Ovary (tissue), 9 donors: ENCODE data around the gene SHB. TPM values are rescaled to one million over a fixed set of nuclear protein-coding genes. Genes with fewer than 3 reads are reported as not detected.

Experiments used
- DNase-seq, 5 donors: peaks; one replicate each; pipeline ENCODE4 v3.0.0-alpha.2; 2019 to 2020
- H3K27ac ChIP-seq, 2 donors: fragments of 200-600 bp; one replicate each; pipeline versions ENCODE4 v1.5.1 to v1.8.0; 2019 to 2022
- H3K27me3 ChIP-seq: fragments of 200-600 bp; one replicate; pipeline ENCODE4 v1.8.0; 2022
- H3K36me3 ChIP-seq: fragments of 200-600 bp; sonication (generic); one replicate; pipeline ENCODE4 v1.5.1; 2019
- H3K4me1 ChIP-seq: one replicate; pipeline ENCODE4 v1.8.1; 2013; ENCODE audit warnings: mild to moderate bottlenecking, moderate library complexity; ENCODE audit not compliant: insufficient read depth
- H3K4me3 ChIP-seq: fragments of 200-600 bp; sonication (generic); one replicate; pipeline ENCODE4 v1.5.1; 2017
- H3K9me3 ChIP-seq, 2 donors: fragments of 200-600 bp in 1 of 2; sonication (generic) in 1 of 2; one replicate each; pipeline versions ENCODE4 v1.5.1 to v1.8.1; 2013 to 2019; ENCODE audit warnings: mild to moderate bottlenecking in 1 of 2, moderate library complexity in 1 of 2
- CTCF ChIP-seq, 3 donors: fragments of 450-650 bp in 2 of 3; fragments of 200-600 bp in 1 of 3; IDR thresholded peaks; one replicate each; pipeline versions ENCODE4 v1.5.1 to v1.8.0; 2016 to 2022; ENCODE audit warnings: antibody characterized with exemption in 3 of 3, mild to moderate bottlenecking in 1 of 3
- EP300 ChIP-seq: sonication (generic); formaldehyde crosslinking; IDR thresholded peaks from one replicate; pipeline ENCODE4 v1.6.1; 2017; ENCODE audit warnings: antibody characterized with exemption
- POLR2A ChIP-seq: fragments of 450-650 bp; IDR thresholded peaks from one replicate; pipeline ENCODE4 v1.6.1; 2017; ENCODE audit warnings: antibody characterized with exemption, mild to moderate bottlenecking, moderate library complexity
- WGBS, 3 donors: extraction: QIAGEN DNeasy Blood & Tissue Kit in 1 of 3; methylation state at CpG; one replicate each; pipeline versions ENCODE4 v1.1.5 to v1.1.7; 2013 to 2017; 5-methylcytosine and 5-hydroxymethylcytosine counted together
- intact Hi-C, 4 donors: fragments of 100-400 bp; cut with DNase I; formaldehyde crosslinking; loops; one replicate each; pipeline versions ENCODE4 v1.11.0 to v1.15.1; 2022 to 2023
- polyA plus RNA-seq, 2 donors: library from polyadenylated mRNA; stranded (reverse); fragments of 200-250 nt in 1 of 2; fragments of 350-450 nt in 1 of 2; fragmentation: Illumina TruSeq in 1 of 2; extraction: RNeasy Lipid Tissue Mini Kit (QIAGEN cat#74804) in 1 of 2; gene quantifications; one replicate each; pipeline ENCODE4 v1.2.3, GENCODE V29; 2013 to 2014
- total RNA-seq, 7 donors: library from RNA; depleted of rRNA in 2 of 7; stranded (reverse); fragments of >200 nt in 2 of 7; fragmentation: NEBNext Ultra II Directional in 3 of 7; extraction: Animal tissue kit (Norgen Biotek cat#: 25700) in 3 of 7; gene quantifications; one replicate each; pipeline versions ENCODE4 v1.1.0 to v1.2.4, GENCODE V29; 2016 to 2023
- donor health status: DM: no; HTN: no; CAD: no; lungs with moderate emphysema.
- donor health status: DM: no; HTN: no; CAD: no.
- donor health status: Bipolar disorder and iron deficiency.
- donor health status: DM: yes; HTN: yes; CAD: no.
- donor health status: DM: no; HTN: no; CAD: no.
- donor health status: DM: yes; HTN: yes; CAD: no.

The SHB gene
- total and polyA plus RNA-seq, 9 donors = 3.5 to 23.8 (median 9.0) TPM

- no peak overlapping the region for H3K27ac ChIP-seq
- no peaks in the 10 kb centered on the region for H3K36me3 ChIP-seq
- no peaks in the 10 kb centered on the region for H3K4me1 ChIP-seq
- intact Hi-C loops = loop anchor here in 1 of 4 donors (1.0 kb wide), 1 partner anchor 46 kb away; no protein-coding TSS in a partner anchor
- TF ChIP-seq CTCF (IDR thresholded peaks at IDR 0.05) = no peak
- no peak for TF ChIP-seq POLR2A
- no peak for TF ChIP-seq EP300
- no peaks in the 10 kb centered on the region for H3K27me3 ChIP-seq
- H3K9me3 ChIP-seq = no peaks in the 10 kb centered on the region
- WGBS, 3 donors = 75 to 81% (median 80%) methylated on average over 6 of the region's 6 CpGs
- DNase-seq = no peak
- no peak overlapping the region for H3K4me3 ChIP-seq
These were observed 90.6 kb downstream of the SHB start for GRCh38 chr9:37978481-37978864.

- H3K27ac ChIP-seq = no peak overlapping the region
These were observed 91.1 kb downstream of the SHB start for GRCh38 chr9:37977851-37978480.

GRCh38 chr9:37976714-37977477 lies 92.1 kb downstream of the SHB start:
- Histone ChIP-seq H3K27me3 (no peaks in the 10 kb centered on the region), H3K27ac (no peak overlapping the region), H3K4me1 (no peaks in the 10 kb centered on the region), H3K4me3 (no peak overlapping the region), H3K9me3 (no peaks in the 10 kb centered on the region), H3K36me3 (no peaks in the 10 kb centered on the region)
- 46 to 55% (median 52%) methylated on average over 8 of the region's 8 CpGs for WGBS, 3 donors
- DNase-seq = no peak
- intact Hi-C loops = no loop called here
- TF ChIP-seq EP300 (no peak), CTCF (IDR thresholded peaks at IDR 0.05) (no peak), POLR2A (no peak)

More at GRCh38 chr9:37977851-37978480, 91.1 kb downstream of the SHB start:
- intact Hi-C loops = loop anchor here in 1 of 4 donors (1.0 kb wide), 1 partner anchor 46 kb away; no protein-coding TSS in a partner anchor
- no peak for TF ChIP-seq EP300
- TF ChIP-seq CTCF (IDR thresholded peaks at IDR 0.05) = no peak
- no peak for TF ChIP-seq POLR2A
- no peaks in the 10 kb centered on the region for H3K9me3 ChIP-seq
- H3K4me3 ChIP-seq = no peak overlapping the region
- no peaks in the 10 kb centered on the region for H3K36me3 ChIP-seq
- H3K27me3 ChIP-seq = no peaks in the 10 kb centered on the region
- no peak for DNase-seq
- WGBS, 3 donors = 54 to 67% (median 62%) methylated on average over 5 of the region's 5 CpGs
- H3K4me1 ChIP-seq = no peaks in the 10 kb centered on the region

GRCh38 chr9:37975639-37976038 lies 93.4 kb downstream of the SHB start:
- intact Hi-C loops = no loop called here
- Histone ChIP-seq H3K4me3 (no peak overlapping the region), H3K27ac (no peak overlapping the region), H3K36me3 (no peaks in the 10 kb centered on the region), H3K9me3 (no peaks in the 10 kb centered on the region), H3K27me3 (no peaks in the 10 kb centered on the region), H3K4me1 (no peaks in the 10 kb centered on the region)
- TF ChIP-seq CTCF (IDR thresholded peaks at IDR 0.05) (no peak), POLR2A (no peak), EP300 (no peak)
- WGBS, 3 donors = 94 to 97% (median 96%) methylated on average over 4 of the region's 4 CpGs
- DNase-seq = no peak
